AG10803 (cell line): ENCODE measurements around the gene RANBP10.

ENCODE experiments used
- DNase-seq: peaks from one replicate; pipeline ENCODE4 v3.0.0; 2010; ENCODE audit warnings: low read depth
- H3K4me3 ChIP-seq: 2 replicates; pipeline ENCODE4 v1.5.1; 2011; ENCODE audit warnings: mild to moderate bottlenecking, low read length, control low read depth
- TF ChIP-seq, protein P1 (sequence below): conservative IDR thresholded peaks from 2 replicates; pipeline ENCODE4 v1.5.1; 2011; ENCODE audit warnings: mild to moderate bottlenecking, low read length, control low read depth, inconsistent platforms

The RANBP10 gene

DNA sequence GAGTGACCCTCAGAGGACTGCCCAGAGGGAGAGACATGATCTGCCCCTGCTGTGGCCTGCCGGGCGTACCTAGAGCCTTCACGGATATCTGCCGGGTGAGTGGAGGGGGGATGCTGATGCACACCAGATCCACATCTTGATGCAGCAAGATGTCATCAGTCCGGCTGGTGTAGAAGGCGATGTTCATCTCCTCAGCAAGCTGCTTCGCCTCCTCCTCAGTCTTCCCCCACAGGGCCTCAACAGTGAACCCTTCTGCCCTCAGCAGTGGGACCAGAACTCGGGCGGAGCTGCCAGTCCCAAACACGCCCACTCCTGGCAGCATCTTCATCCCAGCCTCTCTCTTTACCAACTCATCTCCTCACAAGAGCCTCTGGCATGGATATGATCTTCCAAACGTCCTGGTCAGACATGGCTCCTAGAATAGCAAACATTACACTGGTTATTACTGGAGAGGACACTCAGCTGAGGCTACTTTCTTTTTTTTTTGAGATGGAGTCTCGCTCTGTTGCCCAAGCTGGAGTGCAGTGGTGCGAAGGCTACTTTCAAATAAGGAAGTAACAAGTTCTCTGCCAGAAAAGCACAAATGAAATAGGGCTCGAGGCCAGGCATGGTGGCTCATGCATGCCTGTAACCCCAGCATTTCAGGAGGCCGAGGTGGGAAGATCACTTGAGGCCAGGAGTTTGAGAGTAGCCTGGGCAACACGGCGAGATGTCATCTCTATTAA, 120.8 kb downstream of the RANBP10 start:
- TF ChIP-seq, protein P1, sequence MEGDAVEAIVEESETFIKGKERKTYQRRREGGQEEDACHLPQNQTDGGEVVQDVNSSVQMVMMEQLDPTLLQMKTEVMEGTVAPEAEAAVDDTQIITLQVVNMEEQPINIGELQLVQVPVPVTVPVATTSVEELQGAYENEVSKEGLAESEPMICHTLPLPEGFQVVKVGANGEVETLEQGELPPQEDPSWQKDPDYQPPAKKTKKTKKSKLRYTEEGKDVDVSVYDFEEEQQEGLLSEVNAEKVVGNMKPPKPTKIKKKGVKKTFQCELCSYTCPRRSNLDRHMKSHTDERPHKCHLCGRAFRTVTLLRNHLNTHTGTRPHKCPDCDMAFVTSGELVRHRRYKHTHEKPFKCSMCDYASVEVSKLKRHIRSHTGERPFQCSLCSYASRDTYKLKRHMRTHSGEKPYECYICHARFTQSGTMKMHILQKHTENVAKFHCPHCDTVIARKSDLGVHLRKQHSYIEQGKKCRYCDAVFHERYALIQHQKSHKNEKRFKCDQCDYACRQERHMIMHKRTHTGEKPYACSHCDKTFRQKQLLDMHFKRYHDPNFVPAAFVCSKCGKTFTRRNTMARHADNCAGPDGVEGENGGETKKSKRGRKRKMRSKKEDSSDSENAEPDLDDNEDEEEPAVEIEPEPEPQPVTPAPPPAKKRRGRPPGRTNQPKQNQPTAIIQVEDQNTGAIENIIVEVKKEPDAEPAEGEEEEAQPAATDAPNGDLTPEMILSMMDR = no peak
- no peak for DNase-seq

DNA sequence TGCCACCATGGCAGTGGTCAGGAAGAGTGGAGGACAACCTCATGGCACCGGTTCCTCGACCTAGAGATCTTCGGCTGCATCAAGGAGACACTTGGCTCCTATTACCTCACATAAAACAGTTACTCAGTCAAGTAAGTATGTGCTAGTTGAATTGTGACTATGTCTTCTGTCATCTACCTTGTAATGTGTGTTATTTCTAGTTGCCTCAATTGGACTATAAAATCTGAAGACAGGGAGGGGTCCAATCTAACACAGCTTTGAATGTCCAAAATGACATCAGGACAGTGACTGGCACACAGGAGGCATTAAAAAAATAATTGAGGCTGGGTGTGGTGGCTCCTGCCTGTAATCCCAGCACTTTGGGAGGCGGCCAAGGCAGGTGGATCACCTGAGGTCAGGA, 122.6 kb downstream of the RANBP10 start:
- no peak overlapping the region for H3K4me3 ChIP-seq
- no peak for DNase-seq
- TF ChIP-seq, protein P1 = no peak

More for the DNA sequence above, 120.8 kb downstream of the RANBP10 start:
- no peak overlapping the region for H3K4me3 ChIP-seq

DNA sequence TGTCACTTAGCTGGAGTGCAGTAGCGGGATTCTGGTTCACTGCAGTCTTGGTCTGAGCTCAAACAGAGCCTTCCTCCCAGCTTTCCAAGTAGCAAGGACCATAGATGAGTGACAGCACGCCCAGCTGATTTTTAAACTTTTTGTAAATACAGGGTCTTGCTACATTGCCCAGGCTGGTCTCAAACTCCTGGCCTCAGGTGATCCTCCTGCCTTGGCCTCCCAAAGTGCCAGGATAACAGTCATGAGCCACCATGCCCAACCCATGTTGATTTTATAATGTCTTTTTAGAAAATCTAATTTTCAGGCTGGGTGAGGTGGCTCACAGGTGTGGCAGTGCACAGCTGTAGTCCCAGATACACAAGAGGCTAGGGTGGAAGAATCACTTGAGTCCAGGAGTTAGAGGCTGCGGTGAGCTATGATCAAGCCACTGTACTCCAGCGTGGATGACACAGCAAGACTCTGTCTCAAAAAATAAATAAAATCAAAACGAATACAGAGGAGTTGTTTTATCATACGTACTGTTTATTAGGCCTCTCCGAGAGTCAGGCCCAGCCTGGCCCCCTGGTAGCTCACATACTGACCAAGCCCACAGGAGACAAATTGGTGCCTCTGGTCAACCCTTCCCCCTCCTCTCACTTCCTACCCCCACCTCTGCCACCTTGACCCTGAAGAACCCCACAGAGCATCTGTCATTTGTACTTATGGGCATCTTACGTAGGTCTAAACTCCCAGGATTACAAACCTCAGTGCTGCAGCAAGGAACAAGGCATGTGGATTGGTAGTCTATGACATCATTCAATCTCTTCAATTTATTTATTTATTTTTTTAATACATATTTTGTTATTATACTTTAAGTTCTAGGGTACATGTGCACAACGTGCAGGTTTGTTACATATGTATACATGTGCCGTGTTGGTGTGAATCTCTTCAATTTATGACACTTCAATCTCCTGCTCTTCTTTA, 126.1 kb downstream of the RANBP10 start:
- H3K4me3 ChIP-seq = no peak overlapping the region
- TF ChIP-seq, protein P1 = no peak
- no peak for DNase-seq

DNA sequence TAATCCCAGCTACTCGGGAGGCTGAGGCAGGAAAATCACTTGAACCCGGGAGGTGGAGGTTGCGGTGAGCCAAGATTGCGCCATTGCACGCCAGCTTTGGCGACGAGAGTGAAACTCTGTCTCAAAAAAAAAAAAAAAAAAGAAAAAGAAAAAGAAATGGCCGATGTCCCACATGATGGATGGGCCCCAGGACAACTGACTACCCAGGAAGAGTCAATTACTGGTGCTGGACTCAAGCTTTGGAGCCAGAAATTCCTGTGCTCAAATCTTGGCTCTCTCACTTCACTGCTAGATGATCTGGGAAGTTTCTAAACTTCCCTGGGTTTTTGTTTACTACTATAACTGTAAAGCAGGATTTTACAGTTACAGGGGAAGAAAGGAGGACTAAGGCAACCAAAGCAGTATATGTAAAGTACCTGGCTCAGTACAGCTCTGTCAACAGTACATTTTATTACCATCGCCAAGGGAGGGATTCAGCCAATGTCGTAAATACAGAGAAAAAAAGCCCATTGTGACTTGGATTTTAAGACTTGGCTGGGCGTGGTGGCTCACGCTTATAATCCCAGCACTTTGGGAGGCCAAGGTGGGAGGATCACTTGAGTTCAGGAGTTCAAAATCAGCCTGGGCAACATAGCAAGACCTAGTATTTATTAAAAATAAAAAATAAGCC, 127.9 kb downstream of the RANBP10 start:
- no peak for DNase-seq
- TF ChIP-seq, protein P1 = no peak

DNA sequence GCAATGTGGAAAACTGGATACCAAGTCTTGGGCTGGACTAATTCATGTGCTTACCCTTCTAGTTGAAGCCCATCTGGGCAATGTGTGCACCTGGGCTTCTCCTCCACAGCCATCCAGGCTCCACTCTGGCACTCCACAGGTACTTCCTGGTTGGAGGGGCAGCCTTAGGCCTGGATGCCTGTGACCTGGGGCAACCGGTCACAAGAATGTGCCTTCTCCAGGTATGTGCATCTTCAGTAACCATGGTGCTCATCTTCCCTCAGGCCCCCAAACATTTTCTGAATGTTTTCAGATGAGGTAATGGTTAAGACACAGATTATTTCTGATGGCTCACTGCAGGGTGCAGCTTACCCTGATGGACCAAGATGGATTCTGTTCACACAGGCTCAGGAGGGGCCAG, 128.6 kb downstream of the RANBP10 start:
- no peak for DNase-seq
- no peak overlapping the region for H3K4me3 ChIP-seq
- TF ChIP-seq, protein P1 = no peak

More for the DNA sequence above, 127.9 kb downstream of the RANBP10 start:
- H3K4me3 ChIP-seq = no peak overlapping the region

DNA sequence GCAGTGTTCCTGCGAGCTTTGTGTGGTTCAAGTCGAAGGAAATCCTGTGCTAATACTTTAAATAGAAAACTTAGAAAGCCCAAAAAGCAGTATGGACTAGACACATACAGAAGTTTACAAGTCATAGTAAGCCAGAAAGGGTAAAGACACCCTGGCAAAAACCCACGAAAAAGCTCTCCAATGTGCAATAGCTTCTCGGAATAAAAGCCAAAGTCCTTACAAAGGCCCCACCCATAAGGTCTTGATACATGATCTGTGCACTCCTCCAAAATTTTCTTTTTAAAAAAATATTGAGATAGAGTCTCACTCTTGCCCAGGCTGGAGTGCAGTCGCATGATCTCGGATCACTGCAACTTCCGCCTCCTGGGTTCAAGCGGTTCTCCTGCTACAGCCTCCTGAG, 129.4 kb downstream of the RANBP10 start:
- TF ChIP-seq, protein P1 = no peak
- no peak for DNase-seq
- no peak overlapping the region for H3K4me3 ChIP-seq
